Kidney (tissue), 14 donors: ENCODE measurements around the gene MORN3. TPM values are rescaled to one million over a fixed set of nuclear protein-coding genes. Genes with fewer than 3 reads are reported as not detected.

Source experiments
- DNase-seq, 5 donors: peaks; one replicate each; pipeline ENCODE4 v3.0.0-alpha.2; 2013 to 2020
- FAIRE-seq: peaks from 2 replicates; lab custom pipeline; 2012; peaks lifted over from hg19 to GRCh38; lab: Jason Lieb, UNC
- H3K27ac ChIP-seq, 2 donors: one replicate each; pipeline ENCODE4 v1.7.0; 2013; ENCODE audit warnings: low read depth in 2 of 2, low read length in 2 of 2, inconsistent platforms in 1 of 2
- H3K27me3 ChIP-seq: one replicate; pipeline ENCODE4 v1.7.1; 2013; ENCODE audit warnings: low read length, inconsistent platforms; ENCODE audit not compliant: control insufficient read depth, insufficient read depth
- H3K36me3 ChIP-seq, 3 donors: one replicate each; pipeline versions ENCODE4 v1.7.0 to v1.7.1; 2013; ENCODE audit warnings: low read length in 3 of 3, control low read depth in 1 of 3, inconsistent platforms in 1 of 3; ENCODE audit not compliant: insufficient read depth in 3 of 3, control insufficient read depth in 2 of 3
- H3K4me1 ChIP-seq, 3 donors: one replicate each; pipeline versions ENCODE4 v1.7.0 to v1.7.1; 2013; ENCODE audit warnings: low read length in 3 of 3, inconsistent platforms in 1 of 3, low read depth in 1 of 3; ENCODE audit not compliant: control insufficient read depth in 2 of 3, insufficient read depth in 2 of 3
- H3K4me3 ChIP-seq, 3 donors: one replicate each; pipeline versions ENCODE4 v1.7.0 to v1.8.1; 2013; ENCODE audit warnings: low read length in 3 of 3, control low read depth in 1 of 3, inconsistent platforms in 1 of 3
- H3K9ac ChIP-seq, 3 donors: one replicate each; pipeline versions ENCODE4 v1.7.0 to v1.7.1; 2013; ENCODE audit warnings: low read length in 3 of 3, control low read depth in 1 of 3, inconsistent platforms in 1 of 3
- H3K9me3 ChIP-seq, 3 donors: one replicate each; pipeline versions ENCODE4 v1.7.0 to v1.7.1; 2013; ENCODE audit warnings: low read length in 3 of 3, control low read depth in 1 of 3, inconsistent platforms in 1 of 3; ENCODE audit not compliant: control insufficient read depth in 2 of 3, insufficient read depth in 1 of 3
- CTCF ChIP-seq: IDR thresholded peaks from 3 replicates; pipeline ENCODE4 v1.5.1; 2012; ENCODE audit warnings: mild to moderate bottlenecking, moderate library complexity, borderline replicate concordance; ENCODE audit not compliant: insufficient read depth; ENCODE audit errors: extremely low read depth
- intact Hi-C: fragments of 100-400 bp; cut with DNase I; formaldehyde crosslinking; loops from one replicate; pipeline ENCODE4 v1.11.1; 2022
- polyA plus RNA-seq: library from polyadenylated mRNA; stranded (reverse); fragments of 350-450 nt; fragmentation: Illumina TruSeq; extraction: RNeasy Lipid Tissue Mini Kit (QIAGEN cat#74804); gene quantifications from one replicate; pipeline ENCODE4 v1.2.3, GENCODE V29; 2014; ENCODE audit warnings: low read depth, low replicate concordance; ENCODE audit not compliant: insufficient read depth
- total RNA-seq: library from RNA; stranded (reverse); fragmentation: NEBNext Ultra II Directional; extraction: Animal tissue kit (Norgen Biotek cat#: 25700); gene quantifications from one replicate; pipeline ENCODE4 v1.2.1, GENCODE V29; 2021
- donor health status: control.
- donor health status: control.
- donor health status: control.
- donor health status: control.
- donor health status: control.
- donor health status: DM: yes; HTN: yes; CAD: no.
- donor health status: Normal renal cell carcinoma (clear cell type).

Gene MORN3
- total and polyA plus RNA-seq, 2 donors from 2014 or later, result 1.5 to 1.9 TPM

- intact Hi-C loops, result loop anchor here (10.0 kb wide), 1 partner anchor 124 kb away; no protein-coding TSS in a partner anchor
- FAIRE-seq (no peak), DNase-seq (peak in 3 of 5 donors; percentile 20 to 54 (median 31))
These were observed 9.4 kb upstream of the MORN3 start for GRCh38 chr12:121678716-121679300.

GRCh38 chr12:121678305-121678704 lies 8.9 kb upstream of the MORN3 start:
- no peaks in the 10 kb centered on the region for H3K27me3 ChIP-seq
- no peak overlapping the region for H3K27ac ChIP-seq
- H3K9me3 ChIP-seq, result no peaks in the 10 kb centered on the region
- H3K4me3 ChIP-seq, result no peak overlapping the region
- no peaks in the 10 kb centered on the region for H3K36me3 ChIP-seq
- intact Hi-C loops, result loop anchor here (10.0 kb wide), 1 partner anchor 124 kb away; no protein-coding TSS in a partner anchor
- TF ChIP-seq CTCF, result no peak
- DNase-seq, result no peak
- no peak overlapping the region for H3K9ac ChIP-seq
- FAIRE-seq, result no peak
- no peaks in the 10 kb centered on the region for H3K4me1 ChIP-seq

More at GRCh38 chr12:121678716-121679300, 9.4 kb upstream of the MORN3 start:
- H3K9ac ChIP-seq, result no peak overlapping the region
- H3K4me1 ChIP-seq, result no peaks in the 10 kb centered on the region
- H3K4me3 ChIP-seq, result no peak overlapping the region
- no peak for TF ChIP-seq CTCF
- H3K36me3 ChIP-seq, result no peaks in the 10 kb centered on the region
- no peaks in the 10 kb centered on the region for H3K27me3 ChIP-seq
- no peak overlapping the region for H3K27ac ChIP-seq
- H3K9me3 ChIP-seq, result no peaks in the 10 kb centered on the region

GRCh38 chr12:121676190-121676589 lies 6.7 kb upstream of the MORN3 start:
- DNase-seq, result no peak
- Histone ChIP-seq H3K36me3 (no peaks in the 10 kb centered on the region), H3K27me3 (no peaks in the 10 kb centered on the region), H3K9ac (no peak overlapping the region), H3K4me3 (no peak overlapping the region), H3K9me3 (no peaks in the 10 kb centered on the region), H3K27ac (no peak overlapping the region), H3K4me1 (peaks cover 0 to 5% (median 0%) of the 10 kb centered on the region in 3 donors)
- TF ChIP-seq CTCF, result no peak
- intact Hi-C loops, result loop anchor here (10.0 kb wide), 1 partner anchor 121 kb away; no protein-coding TSS in a partner anchor
- no peak for FAIRE-seq
